GM18526 (cell line): ENCODE measurements around the gene AP2A1.

Experiments
- POLR2A ChIP-seq: IDR thresholded peaks from 3 replicates; pipeline ENCODE4 v1.6.1; 2011; ENCODE audit not compliant: insufficient read length; ENCODE audit errors: extremely low read depth

AP2A1 gene

GRCh38 chr19:49801966-49802661 is 35.3 kb downstream of the AP2A1 start:
- TF ChIP-seq POLR2A = no peak

GRCh38 chr19:49802836-49803528 is 36.2 kb downstream of the AP2A1 start:
- TF ChIP-seq POLR2A = no peak

- no peak for TF ChIP-seq POLR2A
Observed at GRCh38 chr19:49803529-49803856, 36.7 kb downstream of the AP2A1 start.

GRCh38 chr19:49805822-49806619 is 39.2 kb downstream of the AP2A1 start:
- TF ChIP-seq POLR2A = no peak

- no peak for TF ChIP-seq POLR2A
Observed at GRCh38 chr19:49806620-49806959, 39.8 kb downstream of the AP2A1 start.

- TF ChIP-seq POLR2A = no peak
Observed at GRCh38 chr19:49807058-49807903, 40.5 kb downstream of the AP2A1 start.

- no peak for TF ChIP-seq POLR2A
Observed at GRCh38 chr19:49807904-49808675, 41.3 kb downstream of the AP2A1 start.

GRCh38 chr19:49808711-49809159 is 41.9 kb downstream of the AP2A1 start:
- no peak for TF ChIP-seq POLR2A

- no peak for TF ChIP-seq POLR2A
Observed at GRCh38 chr19:49809160-49809940, 42.5 kb downstream of the AP2A1 start.

- no peak for TF ChIP-seq POLR2A
Observed at GRCh38 chr19:49809941-49810389, 43.2 kb downstream of the AP2A1 start.

GRCh38 chr19:49811328-49811727 is 44.5 kb downstream of the AP2A1 start:
- no peak for TF ChIP-seq POLR2A

- no peak for TF ChIP-seq POLR2A
Observed at GRCh38 chr19:49812452-49812996, 45.7 kb downstream of the AP2A1 start.
